HCT116 (cell line): ENCODE data around the gene TLX3. TPM values are rescaled to one million over a fixed set of nuclear protein-coding genes. Genes with fewer than 3 reads are reported as not detected.

Source experiments
- ATAC-seq: fragments of 200-7000 bp; cut with Tn5 transposase; 2 replicates; pipeline ENCODE4 v1.9.1; 2020; ENCODE audit warnings: mild to moderate bottlenecking, moderate library complexity
- BruUV-seq: library from RNA; stranded (reverse); fragments of 400-500 nt; replicated peaks from 2 replicates; lab custom pipeline; 2021; lab: Mats Ljungman, UMichigan
- CTCF ChIA-PET: fragments of 300-600 bp; sonication (Branson Sonifier 250); formaldehyde crosslinking; loops from one replicate; lab custom pipeline; 2021; ENCODE audit warnings: antibody characterized with exemption; lab: Charles Lee
- POLR2A ChIA-PET: fragments of 300-600, 350-600 bp; sonication (Branson Sonifier 250); formaldehyde crosslinking; loops from one replicate; lab custom pipeline; 2021; ENCODE audit warnings: antibody characterized with exemption; lab: Charles Lee
- RAD21 ChIA-PET, 2 experiments: fragments of 300-600 bp; sonication (Branson Sonifier 250); formaldehyde crosslinking; loops; one replicate each; lab custom pipeline; 2023; ENCODE audit warnings: low total read pairs in 2 of 2; ENCODE audit not compliant: uncharacterized antibody in 2 of 2, unreplicated experiment in 2 of 2, low non-redundant PET in 1 of 2; lab: Charles Lee
- DNase-seq: peaks from one replicate; pipeline ENCODE4 v3.0.0-alpha.2; 2010; ENCODE audit warnings: low read depth, low spot score
- H2AFZ ChIP-seq: fragments of 200-600 bp; shearing (Covaris generic), sonication (generic); 2 replicates; pipeline ENCODE4 v1.6.1; 2017; ENCODE audit warnings: low read depth, mixed run types, mixed read lengths, antibody characterized with exemption, low read length; ENCODE audit not compliant: poor library complexity, severe bottlenecking
- H3K27ac ChIP-seq: 2 replicates; pipeline ENCODE4 v1.5.1; 2012; ENCODE audit warnings: low read depth, low read length
- H3K27me3 ChIP-seq: fragments of 200-600 bp; sonication (generic); 2 replicates; pipeline ENCODE4 v1.6.1; 2016; ENCODE audit warnings: mixed run types, low read length, mixed read lengths; ENCODE audit not compliant: insufficient read depth
- H3K36me3 ChIP-seq, 2 experiments: fragments of 200-500 bp in 1 of 2; fragments of 200-600 bp in 1 of 2; sonication (Bioruptor generic) in 1 of 2; sonication (generic) in 1 of 2; 2 replicates each; pipeline versions ENCODE4 v1.5.1 to v1.6.1; 2014 to 2016; ENCODE audit warnings: low read length in 2 of 2, inconsistent platforms in 1 of 2, mixed read lengths in 1 of 2, mixed run types in 1 of 2; ENCODE audit not compliant: insufficient read depth in 2 of 2, control insufficient read depth in 1 of 2
- H3K4me1 ChIP-seq, 2 experiments: fragments of 200-600 bp in 1 of 2; sonication (generic) in 1 of 2; 2 replicates each; pipeline versions ENCODE4 v1.5.1 to v1.6.1; 2012 to 2017; ENCODE audit warnings: low read length in 2 of 2, inconsistent platforms in 1 of 2, mild to moderate bottlenecking in 1 of 2, mixed read lengths in 1 of 2, mixed run types in 1 of 2, moderate library complexity in 1 of 2; ENCODE audit not compliant: insufficient read depth in 2 of 2, control insufficient read depth in 1 of 2
- H3K4me2 ChIP-seq: fragments of 200-600 bp; sonication (generic); 2 replicates; pipeline ENCODE4 v1.6.1; 2017; ENCODE audit warnings: mixed run types, low read length, mixed read lengths
- H3K4me3 ChIP-seq, 2 experiments: fragments of 200-600 bp in 1 of 2; sonication (generic) in 1 of 2; replicated peaks in 1 of 2; 2 replicates each; pipeline ENCODE4 v1.5.1; 2011 to 2016; ENCODE audit warnings: low read length in 2 of 2, control low read depth in 1 of 2, low read depth in 1 of 2, mild to moderate bottlenecking in 1 of 2, mixed read lengths in 1 of 2, mixed run types in 1 of 2
- H3K79me2 ChIP-seq: fragments of 200-600 bp; sonication (generic); 2 replicates; pipeline ENCODE4 v1.6.1; 2017; ENCODE audit warnings: mild to moderate bottlenecking, mixed run types, low read length, moderate library complexity, mixed read lengths; ENCODE audit not compliant: insufficient read depth
- H3K9ac ChIP-seq: fragments of 200-600 bp; sonication (generic); 2 replicates; pipeline ENCODE4 v1.6.1; 2016; ENCODE audit warnings: low read length, mixed read lengths
- H3K9me2 ChIP-seq: fragments of 200-600 bp; sonication (generic), shearing (Covaris generic); 2 replicates; pipeline ENCODE4 v1.6.1; 2017; ENCODE audit warnings: mixed run types, mild to moderate bottlenecking, moderate library complexity; ENCODE audit not compliant: insufficient read depth
- H3K9me3 ChIP-seq, 2 experiments: fragments of 200-500 bp in 1 of 2; fragments of 200-600 bp in 1 of 2; sonication (Bioruptor generic) in 1 of 2; sonication (generic) in 1 of 2; 2 replicates each; pipeline ENCODE4 v1.6.1; 2014 to 2017; ENCODE audit warnings: low read length in 2 of 2, mixed read lengths in 2 of 2, inconsistent platforms in 1 of 2, low read depth in 1 of 2, mild to moderate bottlenecking in 1 of 2, mixed run types in 1 of 2, moderate library complexity in 1 of 2; ENCODE audit not compliant: control insufficient read depth in 1 of 2, insufficient read depth in 1 of 2
- H4K20me1 ChIP-seq: fragments of 200-600 bp; sonication (generic), shearing (Covaris generic); 2 replicates; pipeline ENCODE4 v1.6.1; 2017; ENCODE audit warnings: mixed run types, mild to moderate bottlenecking, moderate library complexity; ENCODE audit not compliant: insufficient read depth
- RAD21 ChIP-seq: IDR thresholded peaks from 2 replicates; pipeline ENCODE4 v1.6.1; 2012; ENCODE audit warnings: low read depth, mild to moderate bottlenecking
- TCF7L2 ChIP-seq: IDR thresholded peaks from 2 replicates; pipeline ENCODE4 v1.7.0; 2011; ENCODE audit warnings: borderline replicate concordance, inconsistent platforms; ENCODE audit not compliant: insufficient read depth, insufficient read length; ENCODE audit errors: extremely low read depth
- intact Hi-C: fragments of 100-400 bp; cut with micrococcal nuclease; formaldehyde crosslinking; loops from 2 replicates; pipeline ENCODE4 v1.10.0; 2022
- total RNA-seq: library from RNA; stranded (reverse); gene quantifications from one replicate; pipeline ENCODE4 v1.2.1, GENCODE V29; 2021; ENCODE audit not compliant: unreplicated experiment
- TF ChIP-seq, protein P1 (sequence below), 3 experiments: fragments of 200-600 bp in 1 of 3; sonication (generic) in 1 of 3; IDR thresholded peaks in 2 of 3; conservative IDR thresholded peaks in 1 of 3; 2 replicates each; pipeline ENCODE4 v1.5.1; 2012 to 2017; ENCODE audit warnings: low read depth in 2 of 3, low read length in 2 of 3, antibody characterized with exemption in 1 of 3, borderline replicate concordance in 1 of 3, control low read depth in 1 of 3, mild to moderate bottlenecking in 1 of 3, mixed read lengths in 1 of 3, mixed run types in 1 of 3, moderate library complexity in 1 of 3; ENCODE audit not compliant: insufficient read depth in 1 of 3

Gene TLX3
- total RNA-seq, 1 experiment from 2014 or later = 4.6 TPM

DNA sequence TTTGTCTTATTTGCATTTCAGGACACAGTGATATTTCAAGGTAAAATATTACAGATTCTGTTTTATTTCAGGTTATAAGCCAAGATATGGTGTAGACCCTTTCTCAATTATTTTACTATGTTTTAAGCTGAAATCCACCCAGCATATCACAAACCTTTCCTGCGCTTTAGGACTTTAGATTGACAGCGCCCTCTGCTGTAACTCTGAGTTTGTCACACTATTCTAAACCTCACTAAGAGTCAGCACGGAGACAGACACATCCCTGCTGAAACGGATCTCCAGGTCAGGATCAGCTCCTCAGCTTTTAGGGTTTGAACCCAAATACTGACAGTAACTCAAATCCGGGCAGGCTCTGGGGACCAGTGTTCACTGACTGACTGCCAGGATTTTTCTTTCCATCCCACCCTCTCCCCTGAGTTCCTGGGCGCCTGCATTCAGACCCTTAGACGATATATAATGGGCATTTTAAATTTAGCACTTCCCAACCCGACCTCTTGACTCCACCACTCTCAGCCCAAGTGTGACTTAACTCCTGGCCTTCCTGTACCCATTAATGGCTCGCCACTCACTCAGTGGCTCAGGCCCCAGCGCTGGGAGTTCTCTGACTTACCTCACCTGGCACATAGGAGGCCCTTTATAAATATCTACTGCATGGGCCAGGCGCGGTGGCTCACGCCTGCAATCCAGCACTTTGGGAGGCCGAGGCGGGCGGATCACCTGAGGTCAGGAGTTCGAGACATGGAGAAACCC, 33.5 kb downstream of the TLX3 start:
- H3K27me3 ChIP-seq = no peaks in the 10 kb centered on the region
- ChIA-PET POLR2A (no interaction called here), RAD21 (interaction anchor here (0.7 to 2.0 kb wide), 3 partner anchors 70 to 551 kb away, joined by 3 to 12 read pairs (median 6); no protein-coding TSS in a partner anchor), CTCF (interaction anchor here (0.6 to 4.7 kb wide), 15 partner anchors 9 to 704 kb away, joined by 3 to 50 read pairs (median 4); no protein-coding TSS in a partner anchor)
- peak overlapping the region; percentile 59 for H2AFZ ChIP-seq
- H4K20me1 ChIP-seq = no peaks in the 10 kb centered on the region
- no peak overlapping the region for H3K4me3 ChIP-seq
- DNase-seq (peak; percentile 64), ATAC-seq (peak; percentile 95)
- H3K27ac ChIP-seq = no peak overlapping the region
- peak overlapping the region; percentile 28 for H3K4me2 ChIP-seq
- no peaks in the 10 kb centered on the region for H3K9me2 ChIP-seq
- no TSS peak for BruUV-seq
- no peaks in the 10 kb centered on the region for H3K36me3 ChIP-seq
- TF ChIP-seq RAD21 = peak; percentile 84
- no peak for TF ChIP-seq TCF7L2
- TF ChIP-seq, protein P1, sequence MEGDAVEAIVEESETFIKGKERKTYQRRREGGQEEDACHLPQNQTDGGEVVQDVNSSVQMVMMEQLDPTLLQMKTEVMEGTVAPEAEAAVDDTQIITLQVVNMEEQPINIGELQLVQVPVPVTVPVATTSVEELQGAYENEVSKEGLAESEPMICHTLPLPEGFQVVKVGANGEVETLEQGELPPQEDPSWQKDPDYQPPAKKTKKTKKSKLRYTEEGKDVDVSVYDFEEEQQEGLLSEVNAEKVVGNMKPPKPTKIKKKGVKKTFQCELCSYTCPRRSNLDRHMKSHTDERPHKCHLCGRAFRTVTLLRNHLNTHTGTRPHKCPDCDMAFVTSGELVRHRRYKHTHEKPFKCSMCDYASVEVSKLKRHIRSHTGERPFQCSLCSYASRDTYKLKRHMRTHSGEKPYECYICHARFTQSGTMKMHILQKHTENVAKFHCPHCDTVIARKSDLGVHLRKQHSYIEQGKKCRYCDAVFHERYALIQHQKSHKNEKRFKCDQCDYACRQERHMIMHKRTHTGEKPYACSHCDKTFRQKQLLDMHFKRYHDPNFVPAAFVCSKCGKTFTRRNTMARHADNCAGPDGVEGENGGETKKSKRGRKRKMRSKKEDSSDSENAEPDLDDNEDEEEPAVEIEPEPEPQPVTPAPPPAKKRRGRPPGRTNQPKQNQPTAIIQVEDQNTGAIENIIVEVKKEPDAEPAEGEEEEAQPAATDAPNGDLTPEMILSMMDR (IDR thresholded peaks at IDR 0.05 in 2 of 3, conservative IDR thresholded peaks at IDR 0.05 in 1 of 3; ENCODE audit: borderline replicate concordance in 1 of 3, insufficient read depth in 1 of 3, low read depth in 2 of 3, low read length in 2 of 3) = peak; percentile 69 to 85 (median 81)
- H3K4me1 ChIP-seq = peaks cover 0 to 5% of the 10 kb centered on the region in 2 experiments; a peak in 1 of 4 replicates
- intact Hi-C loops = loop anchor here (1.0 to 5.0 kb wide), 3 partner anchors 135 to 598 kb away; no protein-coding TSS in a partner anchor
- H3K79me2 ChIP-seq = no peaks in the 10 kb centered on the region
- no peak overlapping the region for H3K9ac ChIP-seq
- H3K9me3 ChIP-seq = no peaks in the 10 kb centered on the region
